Hematopoietic multipotent progenitor cell treated with erythropoietin and hydrocortisone succinate and interleukin-3 and kit ligand, for 6 days (in vitro differentiated cells): ENCODE results near the gene GPALPP1.
"Not testable (repeated sequence)": the region's sequence is repeated elsewhere in the genome, so short reads cannot be mapped to it uniquely, and the experiment has no call there.

Experiments used
- DNase-seq: peaks from one replicate; pipeline ENCODE4 v3.0.0-alpha.2; 2015

GPALPP1 gene

DNA sequence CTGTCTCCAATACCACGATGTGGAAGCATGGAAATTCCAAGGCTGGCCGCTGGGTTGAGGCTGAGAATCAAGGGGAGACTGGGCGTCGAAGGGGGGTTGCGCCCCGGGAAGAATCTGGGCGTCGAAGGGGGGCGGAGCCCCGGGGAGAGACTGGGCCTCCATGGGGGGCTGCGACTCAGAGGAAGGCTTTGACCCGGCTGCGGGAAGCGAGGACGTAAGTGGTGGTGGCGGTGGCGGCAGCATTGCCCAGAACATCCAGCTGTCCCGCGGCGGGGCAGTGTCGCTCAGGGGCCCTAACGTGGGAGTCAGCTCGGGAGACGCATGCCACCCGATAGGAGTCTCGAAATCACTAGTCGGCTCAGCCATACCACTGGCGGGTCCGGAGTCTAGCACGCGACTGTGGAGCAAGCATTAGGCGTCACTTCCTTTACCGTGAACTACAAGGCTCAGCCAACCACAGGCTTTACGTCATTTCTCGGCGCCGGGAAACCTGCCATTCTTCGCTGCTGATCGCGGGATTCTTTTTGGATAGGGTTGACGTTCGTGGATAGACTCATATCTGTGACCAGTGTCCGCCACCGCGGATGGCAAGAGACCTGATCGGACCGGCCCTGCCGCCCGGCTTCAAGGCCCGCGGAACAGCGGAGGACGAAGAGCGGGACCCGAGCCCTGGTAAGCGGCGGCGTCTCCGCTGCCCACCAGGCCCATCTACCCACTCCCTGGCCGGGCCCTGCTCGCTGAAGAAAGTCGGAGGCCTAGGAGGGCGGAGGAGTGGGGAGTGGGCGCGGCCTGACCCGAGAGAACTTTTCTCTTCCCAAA is at the start of gene GPALPP1, which contains the start of gene NUFIP1:
TSS of gene GPALPP1 (plus strand) at position 468 of the 819 bp plus-strand sequence. CDS start at position 585, 117 bp downstream.
TSS of gene NUFIP1 (minus strand) at position 401 of the 819 bp plus-strand sequence. CDS start at position 366, 35 bp downstream.
- peak; percentile 99 for DNase-seq

DNA sequence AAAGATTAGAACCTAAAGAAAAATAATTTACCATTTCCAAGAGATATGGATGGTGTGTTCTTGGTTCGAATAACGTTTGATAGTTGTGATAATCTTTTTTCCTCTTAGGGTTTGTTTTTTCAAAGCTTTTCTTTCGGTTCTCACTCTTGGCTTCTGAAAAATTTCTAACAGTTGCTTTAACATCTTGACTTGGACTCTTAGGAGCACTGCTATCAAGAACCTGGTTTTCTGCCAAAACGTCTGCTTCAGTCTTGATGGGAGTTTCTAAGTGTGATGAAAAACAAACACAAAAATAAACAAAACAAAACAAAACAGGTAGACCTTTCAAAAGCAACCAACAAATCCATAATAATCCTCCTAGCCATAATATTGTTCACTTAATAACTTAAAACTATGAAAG is 45.9 kb upstream of the GPALPP1 start:
- not testable (repeated sequence) for DNase-seq

DNA sequence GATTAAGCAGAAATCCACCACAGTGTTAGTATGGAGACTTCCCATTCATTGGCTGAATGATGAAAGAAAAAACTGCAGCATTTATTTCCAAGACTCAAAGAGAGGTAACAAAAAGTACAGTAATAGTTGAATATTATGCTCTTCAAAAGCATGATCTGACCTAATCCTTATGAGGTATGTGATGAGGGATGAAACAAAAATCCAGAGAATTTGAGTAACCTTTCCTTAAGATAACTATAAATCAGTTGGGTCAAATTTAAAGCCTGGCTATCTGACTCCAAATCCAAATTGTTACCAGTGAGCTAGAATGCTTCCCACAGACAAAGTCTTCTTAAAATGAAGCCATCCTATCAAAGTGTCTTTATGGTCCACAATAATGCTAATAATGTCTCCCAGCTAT is 38.2 kb upstream of the GPALPP1 start:
- DNase-seq, result no peak

GRCh38 chr13:44952671-44953070 is 36.7 kb upstream of the GPALPP1 start:
- no peak for DNase-seq

DNA sequence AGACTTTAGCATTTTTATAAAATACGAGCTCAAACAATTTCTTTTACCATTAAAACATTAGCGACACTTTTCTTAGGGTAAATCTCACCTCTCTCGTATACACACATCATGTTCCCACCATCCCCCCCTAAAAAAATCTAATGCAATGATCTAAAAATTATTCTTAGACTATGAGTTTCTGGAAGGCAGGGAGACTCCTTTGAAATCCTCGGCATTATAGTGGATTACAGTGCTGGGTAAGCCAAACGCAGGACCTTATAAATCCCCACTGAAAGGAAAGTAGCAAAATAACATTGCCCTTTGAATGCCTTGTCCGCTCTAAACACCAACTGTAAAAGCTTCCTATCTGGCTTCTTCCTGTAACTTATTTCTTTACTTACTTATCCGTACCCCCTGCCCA is 35.1 kb upstream of the GPALPP1 start:
- DNase-seq, result no peak

DNA sequence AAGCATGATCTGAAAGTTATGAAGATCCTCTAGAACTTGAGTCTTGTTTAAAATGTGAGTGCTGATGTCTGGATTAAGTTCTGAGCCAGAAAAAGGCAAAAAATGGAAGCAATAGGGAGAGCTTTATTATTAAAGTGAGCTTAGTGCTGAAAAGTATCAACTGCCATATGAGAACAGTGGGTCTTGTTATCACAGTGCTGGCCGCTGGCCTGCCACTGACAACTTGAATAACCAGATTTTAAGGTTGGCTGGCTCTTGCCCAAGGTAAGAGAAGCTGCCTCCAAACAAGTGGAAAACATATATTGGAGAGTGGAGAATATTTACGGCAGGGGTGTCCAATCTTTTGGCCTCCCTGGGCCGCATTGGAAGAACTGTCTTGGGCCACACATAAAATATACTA is 33.9 kb upstream of the GPALPP1 start:
- no peak for DNase-seq

DNA sequence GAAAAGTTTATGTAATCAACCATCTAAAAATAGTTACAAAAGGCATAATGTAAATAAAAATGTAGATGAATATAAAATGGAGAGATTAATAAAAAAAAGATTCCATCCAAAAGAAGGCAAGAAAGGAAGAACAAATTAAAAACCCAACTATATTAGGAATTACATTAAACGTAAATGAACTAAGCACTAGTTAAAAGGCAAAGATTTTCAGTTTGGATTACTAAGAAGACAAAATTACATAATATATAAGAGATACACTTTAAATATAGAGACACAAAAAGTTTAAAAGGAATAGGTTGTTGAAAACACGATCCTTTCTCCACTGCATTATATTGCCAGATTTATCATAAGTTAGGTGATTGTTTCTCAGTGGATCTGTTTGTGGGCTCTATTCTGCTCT is 27.3 kb upstream of the GPALPP1 start:
- no peak for DNase-seq

DNA sequence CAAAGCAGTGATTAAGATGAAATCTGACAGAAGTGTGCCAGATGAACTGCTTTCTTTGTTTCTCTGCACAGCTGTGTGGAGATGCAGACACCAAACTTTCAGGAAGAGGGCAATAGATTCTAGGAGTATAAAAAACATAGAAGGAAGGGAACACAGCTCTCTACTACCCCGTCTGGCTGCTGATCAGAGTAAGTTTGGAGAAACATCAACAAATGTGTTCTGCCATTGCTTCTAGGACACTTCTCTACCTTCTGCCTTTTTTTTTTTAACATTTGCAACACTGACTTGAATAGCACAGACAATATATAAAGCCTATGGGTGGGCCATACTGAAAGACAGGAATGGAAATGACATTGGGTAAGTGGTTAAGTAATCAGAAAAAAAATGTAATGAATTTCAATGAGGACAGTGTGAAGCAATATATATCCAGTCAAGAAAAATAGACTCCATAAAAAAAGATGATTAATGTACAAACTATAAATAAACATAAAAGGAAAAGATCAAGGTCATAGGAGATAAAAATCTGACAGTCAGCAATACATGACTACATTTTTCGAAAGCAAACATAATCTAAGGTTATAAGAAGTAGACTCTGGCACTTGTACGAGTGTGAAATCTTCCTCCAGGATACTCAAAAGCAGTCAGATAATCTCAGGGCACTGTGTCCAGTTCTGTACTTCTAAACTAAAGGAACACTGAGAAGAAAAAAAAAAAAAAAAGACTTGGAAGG is 21.5 kb upstream of the GPALPP1 start:
- no peak for DNase-seq

DNA sequence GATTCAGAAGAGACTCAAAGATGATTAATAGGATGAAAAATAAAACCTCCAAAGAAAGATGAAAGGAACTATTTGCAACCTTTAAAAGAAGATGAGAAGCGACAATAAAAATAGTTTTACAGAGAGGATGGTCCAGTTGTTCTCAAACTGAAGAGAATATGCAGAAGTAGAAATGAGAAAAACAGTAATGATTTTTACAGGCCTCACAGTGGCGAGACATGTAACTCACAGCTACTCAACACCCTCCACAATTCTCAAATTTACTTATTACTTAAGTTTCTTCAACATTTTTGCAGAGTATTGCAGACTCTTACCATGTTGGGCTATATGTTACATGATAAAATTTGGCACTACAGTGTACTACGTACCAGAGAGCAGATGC is 20.9 kb upstream of the GPALPP1 start:
- DNase-seq, result no peak

DNA sequence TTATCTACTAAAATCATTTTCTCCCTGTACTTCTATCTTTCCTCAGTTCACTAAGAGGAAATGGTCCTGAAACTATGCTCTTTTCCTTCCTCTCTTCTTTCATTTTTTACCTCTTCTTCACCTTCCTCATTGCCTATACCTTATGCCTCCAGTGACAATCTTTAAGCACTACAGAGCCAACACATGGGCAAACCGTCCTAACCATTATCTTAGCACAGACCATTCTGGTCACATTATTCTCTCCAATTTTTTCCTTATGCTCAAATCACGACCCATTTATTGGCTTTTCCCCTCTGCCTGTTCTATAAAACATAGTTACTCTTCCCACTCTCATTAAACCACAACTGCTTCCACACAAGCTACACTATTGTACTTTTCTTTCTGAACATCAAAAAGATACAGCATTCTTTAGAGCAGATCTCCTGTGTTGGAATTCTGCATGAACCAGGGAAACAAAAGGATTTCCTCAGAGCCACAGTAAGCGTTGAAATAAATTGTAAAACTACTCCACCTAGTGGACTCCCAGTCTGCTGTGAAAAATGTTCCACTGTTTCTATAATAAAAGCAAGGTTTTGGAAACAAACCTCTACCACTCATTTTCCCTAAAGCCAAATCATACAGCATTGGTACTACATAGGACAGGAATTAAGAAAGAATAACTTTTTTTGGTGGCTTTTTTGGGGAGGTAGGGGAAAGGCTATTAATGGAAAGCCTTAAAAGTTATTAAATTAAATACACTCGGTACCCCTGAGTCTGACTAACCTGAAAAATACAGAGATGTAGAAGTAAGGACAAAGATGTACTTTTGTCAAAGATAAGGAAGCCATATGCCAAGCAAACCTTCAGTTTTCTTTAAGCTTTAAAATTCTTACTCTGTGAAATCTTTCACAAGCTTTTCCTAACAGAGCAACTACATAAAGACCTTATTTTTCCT is 19.5 kb upstream of the GPALPP1 start:
- DNase-seq, result peak; percentile 74

- DNase-seq, result no peak
These were observed 17.4 kb upstream of the GPALPP1 start for GRCh38 chr13:44971656-44972595.

DNA sequence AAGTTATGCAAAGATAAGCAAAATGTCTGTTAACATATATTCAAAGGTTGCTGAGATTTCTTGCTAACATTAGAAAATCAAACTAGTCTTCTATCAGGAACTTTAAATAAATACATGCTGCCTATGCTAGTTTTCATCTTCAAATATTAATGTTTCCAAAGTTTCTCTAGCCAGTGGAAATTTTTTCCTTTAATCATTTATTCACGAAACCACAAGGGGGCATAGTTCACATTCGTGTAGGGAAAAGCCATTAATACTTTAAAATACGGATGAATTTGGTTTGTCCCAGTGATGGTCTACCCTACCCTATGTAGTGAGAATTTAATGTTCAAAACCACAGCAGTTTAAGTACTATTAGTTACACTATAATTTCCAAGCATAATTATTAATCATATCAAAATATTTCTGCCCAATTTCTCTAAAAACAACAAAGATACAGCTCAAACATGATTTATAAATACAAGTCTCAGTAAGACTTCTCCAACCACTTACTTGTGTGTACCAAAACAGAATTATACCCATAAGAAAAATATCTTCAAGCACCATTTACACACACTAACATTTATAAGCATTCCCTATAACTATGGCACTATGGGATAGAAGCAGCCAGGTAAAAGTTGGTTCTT is 16.3 kb upstream of the GPALPP1 start:
- DNase-seq, result peak; percentile 73

GRCh38 chr13:44974056-44974793 is 15.1 kb upstream of the GPALPP1 start:
- DNase-seq, result peak; percentile 77

GRCh38 chr13:44976196-44976595 is 13.1 kb upstream of the GPALPP1 start:
- DNase-seq, result no peak

GRCh38 chr13:44976949-44977583 is 12.3 kb upstream of the GPALPP1 start:
- DNase-seq, result no peak

DNA sequence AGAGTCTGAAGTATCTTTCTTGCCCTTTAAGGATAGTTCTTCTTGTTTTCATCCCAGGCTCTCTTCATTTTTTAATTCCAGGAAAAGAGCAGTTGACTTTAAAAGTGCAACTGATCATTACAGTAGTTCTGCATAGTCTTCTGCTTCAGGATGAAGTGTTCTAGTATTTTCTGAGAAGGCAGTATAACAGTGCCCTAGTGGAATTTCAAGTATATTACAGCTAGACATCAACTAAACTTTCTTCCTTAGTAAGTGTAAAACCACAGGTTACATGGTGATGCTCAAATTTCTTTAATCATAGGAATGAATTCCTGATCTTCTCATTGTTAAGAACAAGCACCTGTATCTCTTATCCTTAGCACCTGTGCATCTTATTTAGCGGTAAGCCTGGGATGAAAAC is 11.0 kb upstream of the GPALPP1 start:
- no peak for DNase-seq

DNA sequence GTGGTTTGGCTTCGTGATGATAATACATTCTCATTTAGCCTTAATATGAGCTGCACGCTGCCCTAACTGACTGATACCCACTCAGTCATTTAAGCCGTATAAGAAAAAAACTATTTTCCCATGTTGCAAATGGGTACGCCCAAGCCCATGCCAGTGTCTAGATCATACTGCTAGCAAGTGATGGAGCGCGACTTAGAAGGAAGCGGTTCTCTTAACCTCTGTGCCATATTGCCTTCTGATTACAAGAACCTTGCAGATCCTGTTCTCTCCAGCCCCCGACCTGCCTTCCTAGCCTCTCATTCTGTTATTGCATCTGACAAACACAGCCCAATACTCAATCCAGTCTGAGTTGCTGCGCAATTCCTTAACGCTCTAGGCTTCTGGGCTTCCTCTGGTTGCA is 603 bp downstream of the GPALPP1 start:
- peak; percentile 41 for DNase-seq

DNA sequence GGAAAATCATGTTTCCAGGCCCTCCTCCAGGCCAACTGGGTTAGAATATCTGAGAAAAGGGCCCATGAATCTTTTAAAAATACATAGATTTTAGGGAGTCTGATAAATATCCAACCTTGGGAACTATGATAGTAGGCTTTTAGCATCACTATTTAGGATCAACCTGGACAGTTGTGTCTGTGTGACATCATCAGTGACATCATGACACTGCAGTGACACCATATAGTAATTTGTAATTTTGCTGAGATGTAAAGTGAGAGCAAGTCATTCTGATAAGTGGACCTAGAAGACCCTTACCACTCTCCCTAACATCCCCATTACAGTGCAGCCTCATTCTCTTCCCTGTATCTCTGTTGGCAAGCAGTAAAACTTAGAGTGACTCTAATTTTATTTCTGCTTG is 14.1 kb downstream of the GPALPP1 start:
- DNase-seq, result no peak

GRCh38 chr13:45004096-45004495 is 14.8 kb downstream of the GPALPP1 start:
- no peak for DNase-seq

DNA sequence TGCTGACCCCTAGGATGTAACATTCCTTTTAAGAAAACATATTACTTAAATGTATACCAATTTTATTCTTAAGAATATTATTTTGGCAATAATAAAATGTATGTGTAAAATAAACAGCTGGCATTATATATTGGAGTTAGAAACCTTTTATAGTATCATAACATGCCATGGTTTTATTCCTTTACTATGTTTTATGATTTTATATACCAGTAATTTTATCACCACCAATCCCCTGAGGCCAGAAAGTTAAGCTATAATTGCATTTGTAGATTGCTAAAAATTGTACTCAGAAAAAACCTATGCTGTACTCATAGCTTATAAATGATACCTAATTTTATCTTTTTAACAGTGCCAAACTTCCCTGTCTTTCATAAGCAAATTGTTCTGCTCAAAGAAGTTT is 17.9 kb downstream of the GPALPP1 start:
- DNase-seq, result no peak
